Natural killer cell (primary cell): ENCODE results near the gene ERVK3-1. TPM values are rescaled to one million over a fixed set of nuclear protein-coding genes. Genes with fewer than 3 reads are reported as not detected.
A peak's percentile ranks its signal among the peaks of the same experiment; 100 is the strongest.

Experiments
- ATAC-seq, 3 donors: fragments of 150-1000 bp in 2 of 3; fragments of 200-7000 bp in 1 of 3; cut with Tn5 transposase; 1 replicate in 1 of 3; 2 replicates in 2 of 3; pipeline ENCODE4 v1.10.0; 2021; ENCODE audit warnings: mild to moderate bottlenecking in 2 of 3, moderate library complexity in 2 of 3
- DNase-seq, 2 donors: peaks; one replicate each; pipeline versions ENCODE4 v3.0.0 to v3.0.0-alpha.2; 2013 to 2021; ENCODE audit warnings: mixed read lengths in 1 of 2
- H3K27ac ChIP-seq: one replicate; pipeline ENCODE4 v1.5.1; 2013; ENCODE audit warnings: mild to moderate bottlenecking, low read length
- H3K27me3 ChIP-seq: one replicate; pipeline ENCODE4 v1.6.1; 2013; ENCODE audit warnings: low read length; ENCODE audit not compliant: control insufficient read depth, insufficient read depth
- H3K36me3 ChIP-seq: one replicate; pipeline ENCODE4 v1.6.1; 2013; ENCODE audit warnings: low read length; ENCODE audit not compliant: control insufficient read depth, insufficient read depth
- H3K4me1 ChIP-seq: one replicate; pipeline ENCODE4 v1.6.1; 2013; ENCODE audit warnings: low read length; ENCODE audit not compliant: control insufficient read depth, insufficient read depth
- H3K4me3 ChIP-seq: one replicate; pipeline ENCODE4 v1.5.1; 2013; ENCODE audit warnings: low read length
- H3K9me3 ChIP-seq: one replicate; pipeline ENCODE4 v1.6.1; 2013; ENCODE audit warnings: low read length; ENCODE audit not compliant: control insufficient read depth, insufficient read depth
- H3K27ac Mint-ChIP-seq, 2 donors: one replicate each; pipeline ENCODE4 v1.8.0; 2022; ENCODE audit warnings: mild to moderate bottlenecking in 2 of 2, mixed read lengths in 2 of 2, moderate library complexity in 1 of 2
- H3K27me3 Mint-ChIP-seq, 2 donors: one replicate each; pipeline ENCODE4 v1.8.0; 2022; ENCODE audit warnings: low read depth in 2 of 2, mixed read lengths in 2 of 2
- H3K36me3 Mint-ChIP-seq: one replicate; pipeline ENCODE4 v1.8.0; 2022; ENCODE audit warnings: mixed read lengths
- H3K4me1 Mint-ChIP-seq, 2 donors: one replicate each; pipeline ENCODE4 v1.8.0; 2022; ENCODE audit warnings: mixed read lengths in 2 of 2
- H3K4me3 Mint-ChIP-seq: one replicate; pipeline ENCODE4 v1.8.0; 2022; ENCODE audit warnings: mild to moderate bottlenecking, moderate library complexity, mixed read lengths
- H3K9me3 Mint-ChIP-seq, 2 donors: one replicate each; pipeline ENCODE4 v1.8.0; 2022; ENCODE audit warnings: mixed read lengths in 2 of 2
- CTCF ChIP-seq: fragments of 200-600 bp; IDR thresholded peaks from one replicate; pipeline ENCODE4 v1.8.0; 2022; ENCODE audit warnings: antibody characterized with exemption
- WGBS: methylation state at CpG from one replicate; pipeline ENCODE4 v1.1.7; 2013; ENCODE audit warnings: missing lambda C conversion rate; ENCODE audit not compliant: insufficient coverage; 5-methylcytosine and 5-hydroxymethylcytosine counted together
- intact Hi-C: fragments of 100-400 bp; cut with micrococcal nuclease; formaldehyde crosslinking; loops from one replicate; pipeline ENCODE4 v1.14.2; 2022
- total RNA-seq, 4 donors: library from RNA; stranded (reverse); fragments of 120-200 nt in 1 of 4; gene quantifications; one replicate each; pipeline versions ENCODE4 v1.2.3 to v1.2.4, GENCODE V29; 2013 to 2022

ERVK3-1 gene
- total RNA-seq, 3 donors from 2014 or later (not counting 1 experiment from before 2014, with no cell fraction given): 96.1 to 142 (median 119) TPM

DNA sequence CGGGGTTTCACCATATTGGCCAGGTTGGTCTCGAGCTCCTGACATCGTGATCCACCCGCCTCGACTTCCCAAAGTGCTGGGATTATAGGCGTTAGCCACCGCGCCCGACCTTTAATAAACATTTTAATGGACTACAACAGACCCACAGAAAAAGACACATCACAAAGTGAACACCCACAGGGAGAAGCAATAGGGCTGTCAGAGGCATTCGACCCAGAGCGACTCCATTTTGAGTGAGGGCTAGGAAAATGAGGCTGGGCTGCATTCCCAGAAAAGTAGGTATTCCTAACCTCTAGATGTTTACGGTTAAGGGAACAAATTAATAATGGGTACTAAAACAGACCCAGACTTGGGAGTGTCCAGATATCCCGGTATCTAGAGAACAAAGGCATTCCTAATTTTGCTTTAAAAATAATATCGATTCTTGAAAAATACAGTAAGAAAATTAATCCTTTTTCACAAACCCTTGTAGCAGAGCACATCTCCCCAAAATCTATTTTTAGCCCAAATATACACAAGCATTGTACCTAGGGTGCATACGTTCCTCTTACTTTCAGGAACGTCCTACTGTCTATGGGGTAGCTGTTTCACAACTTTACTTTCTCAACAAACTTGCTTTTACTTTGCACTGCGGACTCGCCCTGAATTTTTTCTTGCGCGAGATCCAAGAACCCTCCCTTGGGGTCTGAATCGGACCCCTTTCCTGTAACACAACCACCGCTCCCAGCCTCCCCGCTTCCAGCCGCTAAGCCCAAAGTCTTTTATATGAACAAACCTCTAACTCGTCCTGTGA lies 27.2 kb upstream of the ERVK3-1 start:
- peaks cover 13% of the 10 kb centered on the region for H3K4me1 ChIP-seq
- intact Hi-C loops: loop anchor here (1.0 to 2.0 kb wide), 3 partner anchors 27 to 95 kb away; partner anchors contain the start of genes ERVK3-1 and ZNF274
- peak overlapping the region; percentile 79 for H3K27ac ChIP-seq
- peaks cover 9% of the 10 kb centered on the region for H3K36me3 ChIP-seq
- DNase-seq (no peak), ATAC-seq (peak in 1 of 3 donors; percentile 1)
- peak overlapping the region; percentile 96 for H3K4me3 Mint-ChIP-seq
- H3K4me3 ChIP-seq: peak overlapping the region; percentile 94
- no peaks in the 10 kb centered on the region for H3K9me3 Mint-ChIP-seq
- no peaks in the 10 kb centered on the region for H3K27me3 ChIP-seq
- H3K9me3 ChIP-seq: peaks cover 18% of the 10 kb centered on the region
- H3K4me1 Mint-ChIP-seq: peaks cover 30 to 40% of the 10 kb centered on the region in 2 donors
- WGBS: 43% methylated on average over 25 of the region's 25 CpGs
- H3K27ac Mint-ChIP-seq: peak overlapping the region; percentile 94 to 99
- H3K27me3 Mint-ChIP-seq: no peaks in the 10 kb centered on the region
- peaks cover 6% of the 10 kb centered on the region for H3K36me3 Mint-ChIP-seq
- no peak for TF ChIP-seq CTCF

GRCh38 chr19:58278541-58279041 lies 26.6 kb upstream of the ERVK3-1 start, which contains the start of gene ZNF8:
ZNF8 (plus strand) TSS chr19:58278955; CDS start chr19:58279082, 127 bp downstream.
- TF ChIP-seq CTCF: no peak
- H3K9me3 Mint-ChIP-seq: no peaks in the 10 kb centered on the region
- Histone ChIP-seq H3K4me3 (peak within 1 kb of the TSS; percentile 94), H3K9me3 (peaks cover 13% of the 10 kb centered on the region), H3K27me3 (no peaks in the 10 kb centered on the region), H3K36me3 (peaks cover 9% of the 10 kb centered on the region), H3K27ac (peak within 1 kb of the TSS; percentile 79), H3K4me1 (peaks cover 13% of the 10 kb centered on the region)
- H3K4me3 Mint-ChIP-seq: peak within 1 kb of the TSS; percentile 96
- peaks cover 30 to 40% of the 10 kb centered on the region in 2 donors for H3K4me1 Mint-ChIP-seq
- WGBS: under 1% methylated on average over 42 of the region's 42 CpGs
- H3K27me3 Mint-ChIP-seq: no peaks in the 10 kb centered on the region
- DNase-seq (peak; percentile 93 to 97), ATAC-seq (peak; percentile 97 to 100 (median 98))
- H3K36me3 Mint-ChIP-seq: peaks cover 6% of the 10 kb centered on the region
- H3K27ac Mint-ChIP-seq: peak within 1 kb of the TSS; percentile 94 to 99
- intact Hi-C loops: loop anchor here (1.0 to 2.0 kb wide), 3 partner anchors 27 to 96 kb away; partner anchors contain the start of genes ERVK3-1 and ZNF274

- Mint-ChIP-seq H3K27ac (peak overlapping the region; percentile 94 to 99), H3K36me3 (peaks cover 6% of the 10 kb centered on the region), H3K4me1 (peaks cover 30 to 40% of the 10 kb centered on the region in 2 donors), H3K27me3 (no peaks in the 10 kb centered on the region), H3K4me3 (peak overlapping the region; percentile 96), H3K9me3 (no peaks in the 10 kb centered on the region)
- Histone ChIP-seq H3K9me3 (peaks cover 9% of the 10 kb centered on the region), H3K27ac (peak overlapping the region; percentile 75), H3K4me3 (peak overlapping the region; percentile 94), H3K4me1 (peaks cover 13% of the 10 kb centered on the region), H3K36me3 (peaks cover 6% of the 10 kb centered on the region), H3K27me3 (no peaks in the 10 kb centered on the region)
- no peak for TF ChIP-seq CTCF
- 3% methylated on average over 59 of the region's 60 CpGs for WGBS
- intact Hi-C loops: loop anchor here (2.0 kb wide), 1 partner anchor 96 kb away; the partner anchor contains the start of gene ZNF274
- peak in 1 of 2 donors; percentile 50 for DNase-seq
- ATAC-seq: peak in 1 of 3 donors; percentile 1
These were observed 25.9 kb upstream of the ERVK3-1 start for GRCh38 chr19:58279042-58279924.
